Amniotic stem cell (primary cell): ENCODE measurements around the gene KIF17.

ENCODE experiments used
- DNase-seq: peaks from one replicate; lab custom pipeline; 2025; lab: John Stamatoyannopoulos, UW

The KIF17 gene

GRCh38 chr1:20625176-20626097 lies 92.4 kb downstream of the KIF17 start:
- DNase-seq: no peak

GRCh38 chr1:20624709-20625108 lies 93.1 kb downstream of the KIF17 start:
- DNase-seq: no peak

- DNase-seq: no peak
Measured at GRCh38 chr1:20621012-20621411, 96.8 kb downstream of the KIF17 start.

GRCh38 chr1:20619999-20620398 lies 97.8 kb downstream of the KIF17 start:
- DNase-seq: no peak

GRCh38 chr1:20618550-20618949 lies 99.3 kb downstream of the KIF17 start:
- no peak for DNase-seq

- DNase-seq: no peak
Measured at GRCh38 chr1:20616847-20617487, 100.8 kb downstream of the KIF17 start.

- DNase-seq: no peak
Measured at GRCh38 chr1:20615946-20616846, 101.6 kb downstream of the KIF17 start.

- DNase-seq: no peak
Measured at GRCh38 chr1:20614131-20614579, 103.7 kb downstream of the KIF17 start.
